22Rv1 (cell line): Measurements from ENCODE around the gene MSH6.

Experiments
- CTCF ChIP-seq: fragments of 450-650 bp; IDR thresholded peaks from 2 replicates; pipeline ENCODE4 v1.5.1; 2017; ENCODE audit warnings: mild to moderate bottlenecking
- ZFX ChIP-seq: fragments of 450-650 bp; IDR thresholded peaks from 2 replicates; pipeline ENCODE4 v1.6.1; 2017; ENCODE audit warnings: antibody characterized with exemption, borderline replicate concordance

- TF ChIP-seq CTCF (no peak), ZFX (no peak)
Observed at GRCh38 chr2:47796090-47796697, 13.2 kb downstream of the MSH6 start.
